Measurements from ENCODE around the gene NPPA. TPM values are rescaled to one million over a fixed set of nuclear protein-coding genes. Genes with fewer than 3 reads are reported as not detected.

Gene NPPA
- total RNA-seq, 2 experiments from 2014 or later = not detected

GRCh38 chr1:11796036-11796828 lies 51.4 kb downstream of the NPPA start:
- CTCF ChIA-PET (ENCODE audit: unreplicated experiment) = interaction anchor here (0.6 kb wide), 1 partner anchor 78 kb away, joined by 4 read pairs; no protein-coding TSS in a partner anchor
- Histone ChIP-seq H3K4me2 (ENCODE audit: low read length) (no peak overlapping the region), H3K4me3 (ENCODE audit: low read depth, low read length, poor library complexity, severe bottlenecking) (no peak overlapping the region), H3K4me1 (ENCODE audit: insufficient read depth, low read length, poor library complexity, severe bottlenecking) (no peaks in the 10 kb centered on the region), H3K9me2 (ENCODE audit: insufficient read depth, low read length) (no peaks in the 10 kb centered on the region), H3K36me3 (ENCODE audit: insufficient read depth, low read length) (peaks cover 71% of the 10 kb centered on the region), H3K27ac (ENCODE audit: low read depth, low read length, poor library complexity, severe bottlenecking) (no peak overlapping the region), H3K9me3 (ENCODE audit: low read length) (no peaks in the 10 kb centered on the region), H2AFZ (ENCODE audit: low read length) (no peak overlapping the region), H3K79me2 (ENCODE audit: insufficient read depth, low read depth, low read length) (no peaks in the 10 kb centered on the region), H4K20me1 (ENCODE audit: insufficient read depth, low read length) (no peaks in the 10 kb centered on the region)
- DNase-seq (ENCODE audit: low spot score) = no peak
- intact Hi-C loops (cut with micrococcal nuclease; ENCODE audit: unreplicated experiment) = no loop called here
- TF ChIP-seq, protein P1, sequence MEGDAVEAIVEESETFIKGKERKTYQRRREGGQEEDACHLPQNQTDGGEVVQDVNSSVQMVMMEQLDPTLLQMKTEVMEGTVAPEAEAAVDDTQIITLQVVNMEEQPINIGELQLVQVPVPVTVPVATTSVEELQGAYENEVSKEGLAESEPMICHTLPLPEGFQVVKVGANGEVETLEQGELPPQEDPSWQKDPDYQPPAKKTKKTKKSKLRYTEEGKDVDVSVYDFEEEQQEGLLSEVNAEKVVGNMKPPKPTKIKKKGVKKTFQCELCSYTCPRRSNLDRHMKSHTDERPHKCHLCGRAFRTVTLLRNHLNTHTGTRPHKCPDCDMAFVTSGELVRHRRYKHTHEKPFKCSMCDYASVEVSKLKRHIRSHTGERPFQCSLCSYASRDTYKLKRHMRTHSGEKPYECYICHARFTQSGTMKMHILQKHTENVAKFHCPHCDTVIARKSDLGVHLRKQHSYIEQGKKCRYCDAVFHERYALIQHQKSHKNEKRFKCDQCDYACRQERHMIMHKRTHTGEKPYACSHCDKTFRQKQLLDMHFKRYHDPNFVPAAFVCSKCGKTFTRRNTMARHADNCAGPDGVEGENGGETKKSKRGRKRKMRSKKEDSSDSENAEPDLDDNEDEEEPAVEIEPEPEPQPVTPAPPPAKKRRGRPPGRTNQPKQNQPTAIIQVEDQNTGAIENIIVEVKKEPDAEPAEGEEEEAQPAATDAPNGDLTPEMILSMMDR (conservative IDR thresholded peaks at IDR 0.05; ENCODE audit: low read length) = no peak
- TF ChIP-seq EZH2phosphoT487 (IDR thresholded peaks at IDR 0.05; ENCODE audit: borderline replicate concordance, low read depth, low read length) = no peak
- BruUV-seq (replicated peaks) = no TSS peak
- POLR2A ChIA-PET = interaction anchor here (0.7 to 1.1 kb wide), 2 partner anchors 16 to 24 kb away, joined by 3 read pairs; no protein-coding TSS in a partner anchor

Small RNA genes within 50 kb of the gene (small RNA-seq; reads per million reads assigned to genes)
- not detected for gene RF02156
- gene RF02157 = not detected
- gene RF02158 = not detected

Other genes with a start within 250 kb of the NPPA start
- 1.8 and 2.7 TPM in 2 replicates for gene FBXO2, start 193.4 kb downstream of the NPPA start, total RNA-seq (2014; rRNA removed; shearing (Covaris generic))
- gene FBXO2, start 193.4 kb downstream of the NPPA start, total RNA-seq (2022) = 6.0 and 6.1 TPM in 2 replicates
- 11.4 and 16.2 TPM in 2 replicates for gene FBXO44, start 192.9 kb downstream of the NPPA start, total RNA-seq (2014; rRNA removed; shearing (Covaris generic))
- 16.4 and 20.8 TPM in 2 replicates for gene FBXO44, start 192.9 kb downstream of the NPPA start, total RNA-seq (2022)
- gene FBXO6, start 183.6 kb downstream of the NPPA start, total RNA-seq (2014; rRNA removed; shearing (Covaris generic)) = 0.38 and 0.57 TPM in 2 replicates
- gene FBXO6, start 183.6 kb downstream of the NPPA start, total RNA-seq (2022) = 1.4 and 1.7 TPM in 2 replicates
- gene MAD2L2, start 166.6 kb downstream of the NPPA start, total RNA-seq (2014; rRNA removed; shearing (Covaris generic)) = 121 and 144 TPM in 2 replicates
- gene MAD2L2, start 166.6 kb downstream of the NPPA start, total RNA-seq (2022) = 89.7 and 97.8 TPM in 2 replicates
- 0.05 and 0.19 TPM in 2 replicates for gene DRAXIN, start 156.1 kb downstream of the NPPA start, total RNA-seq (2014; rRNA removed; shearing (Covaris generic))
- 0.11 and 0.15 TPM in 2 replicates for gene DRAXIN, start 156.1 kb downstream of the NPPA start, total RNA-seq (2022)
- 20.5 and 40.0 TPM in 2 replicates for gene AGTRAP, start 111.6 kb downstream of the NPPA start, total RNA-seq (2014; rRNA removed; shearing (Covaris generic))
- gene AGTRAP, start 111.6 kb downstream of the NPPA start, total RNA-seq (2022) = 34.7 and 36.1 TPM in 2 replicates
- 4.2 and 8.0 TPM in 2 replicates for gene C1orf167, start 85.6 kb downstream of the NPPA start, total RNA-seq (2014; rRNA removed; shearing (Covaris generic))
- gene C1orf167, start 85.6 kb downstream of the NPPA start, total RNA-seq (2022) = 1.7 and 3.9 TPM in 2 replicates
- 31.3 and 31.6 TPM in 2 replicates for gene MTHFR, start 41.8 kb downstream of the NPPA start, total RNA-seq (2014; rRNA removed; shearing (Covaris generic))
- gene MTHFR, start 41.8 kb downstream of the NPPA start, total RNA-seq (2022) = 54.6 and 58.0 TPM in 2 replicates
- gene CLCN6, start 41.6 kb downstream of the NPPA start, total RNA-seq (2014; rRNA removed; shearing (Covaris generic)) = 16.1 and 19.7 TPM in 2 replicates
- 51.3 and 65.8 TPM in 2 replicates for gene CLCN6, start 41.6 kb downstream of the NPPA start, total RNA-seq (2022)
- gene NPPB, start 11.2 kb upstream of the NPPA start, total RNA-seq (2014; rRNA removed; shearing (Covaris generic)) = not detected in 2 replicates
- not detected in 2 replicates for gene NPPB, start 11.2 kb upstream of the NPPA start, total RNA-seq (2022)
- 42.3 and 48.3 TPM in 2 replicates for gene KIAA2013, start 78.6 kb upstream of the NPPA start, total RNA-seq (2014; rRNA removed; shearing (Covaris generic))
- gene KIAA2013, start 78.6 kb upstream of the NPPA start, total RNA-seq (2022) = 43.7 and 47.2 TPM in 2 replicates
- gene PLOD1, start 86.9 kb upstream of the NPPA start, total RNA-seq (2014; rRNA removed; shearing (Covaris generic)) = 9.4 and 11.3 TPM in 2 replicates
- gene PLOD1, start 86.9 kb upstream of the NPPA start, total RNA-seq (2022) = 9.7 and 11.7 TPM in 2 replicates
- gene MFN2, start 132.7 kb upstream of the NPPA start, total RNA-seq (2014; rRNA removed; shearing (Covaris generic)) = 28.3 and 32.2 TPM in 2 replicates
- 52.7 and 55.9 TPM in 2 replicates for gene MFN2, start 132.7 kb upstream of the NPPA start, total RNA-seq (2022)
- 75.2 and 102 TPM in 2 replicates for gene MIIP, start 171.7 kb upstream of the NPPA start, total RNA-seq (2014; rRNA removed; shearing (Covaris generic))
- 48.5 and 57.9 TPM in 2 replicates for gene MIIP, start 171.7 kb upstream of the NPPA start, total RNA-seq (2022)
- not detected in 2 replicates for gene TNFRSF8, start 215.5 kb upstream of the NPPA start, total RNA-seq (2014; rRNA removed; shearing (Covaris generic))
- gene TNFRSF8, start 215.5 kb upstream of the NPPA start, total RNA-seq (2022) = 0.09 and 0.29 TPM in 2 replicates